IPS-11a (cell line): Measurements from ENCODE around the gene TBC1D22A.

Experiments
- H3K4me3 ChIP-seq: one replicate; pipeline ENCODE4 v1.5.1; 2013; ENCODE audit warnings: low read depth, low read length, control low read depth

Gene TBC1D22A

GRCh38 chr22:47220752-47221151 is 458.3 kb downstream of the TBC1D22A start:
- H3K4me3 ChIP-seq = no peak overlapping the region

- no peak overlapping the region for H3K4me3 ChIP-seq
Measured at GRCh38 chr22:47221840-47222615, 459.6 kb downstream of the TBC1D22A start.
